ENCODE measurements around the gene HSPA4L. TPM values are rescaled to one million over a fixed set of nuclear protein-coding genes. Genes with fewer than 3 reads are reported as not detected.

Gene HSPA4L
- total and polyA plus RNA-seq, 2 donors (not counting 1 experiment from before 2014, with no cell fraction given) = not detected

- Histone ChIP-seq H3K27ac (ENCODE audit: low read length in 2 of 2) (no peak overlapping the region), H3K9me3 (ENCODE audit: control extremely low read depth in 1 of 3, control insufficient read depth in 2 of 3, insufficient read depth in 1 of 3, low read length in 2 of 3) (no peaks in the 10 kb centered on the region), H3K4me1 (ENCODE audit: control insufficient read depth in 2 of 2, insufficient read depth in 2 of 2, low read length in 2 of 2) (no peaks in the 10 kb centered on the region), H4K20me1 (ENCODE audit: control insufficient read depth, insufficient read depth, low read length, poor library complexity, severe bottlenecking) (no peaks in the 10 kb centered on the region), H3K79me2 (ENCODE audit: control insufficient read depth, insufficient read depth, low read length) (no peaks in the 10 kb centered on the region), H3K9ac (ENCODE audit: low read length) (no peak overlapping the region), H2AFZ (ENCODE audit: insufficient read depth, low read depth, low read length, poor library complexity, severe bottlenecking) (no peak overlapping the region), H3K36me3 (replicated peaks in 1 of 2; ENCODE audit: control extremely low read depth in 1 of 2, control insufficient read depth in 1 of 2, extremely low read depth in 1 of 2, insufficient read depth in 2 of 2, low read length in 1 of 2) (no peaks in the 10 kb centered on the region), H3K4me2 (replicated peaks; ENCODE audit: low read depth, low read length, poor library complexity, severe bottlenecking) (no peak overlapping the region), H3K27me3 (replicated peaks in 1 of 4; ENCODE audit: control extremely low read depth in 1 of 4, control insufficient read depth in 3 of 4, insufficient read depth in 4 of 4, low read length in 3 of 4) (no peaks in the 10 kb centered on the region), H3K4me3 (ENCODE audit: control extremely low read depth in 1 of 5, extremely low read depth in 1 of 5, insufficient read depth in 1 of 5, low read depth in 2 of 5, low read length in 4 of 5) (no peak overlapping the region)
- CTCF ChIA-PET = no interaction called here
- no peak overlapping the region for H3K27ac Mint-ChIP-seq
- no peaks in the 10 kb centered on the region for H3K27me3 Mint-ChIP-seq
- WGBS (ENCODE audit: insufficient coverage) = no CpG with 5 or more reads among the region's 3 CpGs
- DNase-seq = no peak
- TF ChIP-seq CTCF (IDR thresholded peaks at IDR 0.05) = no peak
- no peak for TF ChIP-seq EZH2 (IDR thresholded peaks at IDR 0.05; ENCODE audit: borderline replicate concordance, insufficient read depth, low read depth, low read length, poor library complexity, severe bottlenecking)
- ATAC-seq (ENCODE audit: low read depth) = no peak
- H3K4me1 Mint-ChIP-seq = no peaks in the 10 kb centered on the region
- POLR2A ChIA-PET = no interaction called here
- no peaks in the 10 kb centered on the region for H3K9me3 Mint-ChIP-seq (ENCODE audit: insufficient read depth)
- H3K4me3 Mint-ChIP-seq = no peak overlapping the region
- intact Hi-C loops (cut with micrococcal nuclease) = no loop called here
Measured at GRCh38 chr4:127810551-127810950, 28.4 kb downstream of the HSPA4L start.

DNA sequence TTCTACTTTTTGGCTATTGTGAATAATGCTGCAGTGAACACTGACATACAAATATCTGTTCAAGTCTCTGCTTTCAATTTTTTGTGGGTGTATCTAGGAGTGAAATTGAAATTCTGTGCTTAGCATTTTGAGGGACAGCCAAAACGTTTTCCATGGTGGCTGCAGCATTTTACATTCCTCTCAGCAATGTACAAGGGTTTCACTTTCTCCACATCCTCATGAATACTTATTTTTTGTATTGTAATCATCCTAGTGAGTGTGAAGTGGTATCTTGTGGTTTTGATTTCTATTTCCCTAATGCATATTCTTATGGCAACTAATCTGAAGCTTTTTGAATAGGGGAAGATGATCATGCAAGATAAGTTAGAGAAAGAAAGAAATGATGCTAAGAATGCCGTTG, 40.3 kb downstream of the HSPA4L start:
- H3K27me3 Mint-ChIP-seq = no peaks in the 10 kb centered on the region
- no peaks in the 10 kb centered on the region for H3K4me1 Mint-ChIP-seq
- no peak overlapping the region for H2AFZ ChIP-seq (ENCODE audit: insufficient read depth, low read depth, low read length, poor library complexity, severe bottlenecking)
- H3K9ac ChIP-seq (ENCODE audit: low read length) = no peak overlapping the region
- no peak overlapping the region for H3K4me2 ChIP-seq (replicated peaks; ENCODE audit: low read depth, low read length, poor library complexity, severe bottlenecking)
- CTCF ChIA-PET = no interaction called here
- intact Hi-C loops (cut with micrococcal nuclease) = no loop called here
- no peaks in the 10 kb centered on the region for H3K79me2 ChIP-seq (ENCODE audit: control insufficient read depth, insufficient read depth, low read length)
- H3K27me3 ChIP-seq (replicated peaks in 1 of 4; ENCODE audit: control extremely low read depth in 1 of 4, control insufficient read depth in 3 of 4, insufficient read depth in 4 of 4, low read length in 3 of 4) = no peaks in the 10 kb centered on the region
- POLR2A ChIA-PET = no interaction called here
- no peak overlapping the region for H3K27ac ChIP-seq (ENCODE audit: low read length in 2 of 2)
- TF ChIP-seq CTCF (IDR thresholded peaks at IDR 0.05) (no peak), EZH2 (IDR thresholded peaks at IDR 0.05; ENCODE audit: borderline replicate concordance, insufficient read depth, low read depth, low read length, poor library complexity, severe bottlenecking) (no peak)
- H3K4me3 Mint-ChIP-seq = no peak overlapping the region
- no peaks in the 10 kb centered on the region for H3K4me1 ChIP-seq (ENCODE audit: control insufficient read depth in 2 of 2, insufficient read depth in 2 of 2, low read length in 2 of 2)
- H3K9me3 ChIP-seq (ENCODE audit: control extremely low read depth in 1 of 3, control insufficient read depth in 2 of 3, insufficient read depth in 1 of 3, low read length in 2 of 3) = no peaks in the 10 kb centered on the region
- H3K36me3 ChIP-seq (replicated peaks in 1 of 2; ENCODE audit: control extremely low read depth in 1 of 2, control insufficient read depth in 1 of 2, extremely low read depth in 1 of 2, insufficient read depth in 2 of 2, low read length in 1 of 2) = no peaks in the 10 kb centered on the region
- DNase-seq (no peak), ATAC-seq (ENCODE audit: low read depth) (no peak)
- WGBS (ENCODE audit: insufficient coverage) = no CpG with 5 or more reads among the region's 2 CpGs
- H3K27ac Mint-ChIP-seq = no peak overlapping the region
- H4K20me1 ChIP-seq (ENCODE audit: control insufficient read depth, insufficient read depth, low read length, poor library complexity, severe bottlenecking) = no peaks in the 10 kb centered on the region
- no peaks in the 10 kb centered on the region for H3K9me3 Mint-ChIP-seq (ENCODE audit: insufficient read depth)
- no peak overlapping the region for H3K4me3 ChIP-seq (ENCODE audit: control extremely low read depth in 1 of 5, extremely low read depth in 1 of 5, insufficient read depth in 1 of 5, low read depth in 2 of 5, low read length in 4 of 5)
